ENCODE results near the gene KIAA0930. TPM values are rescaled to one million over a fixed set of nuclear protein-coding genes. Genes with fewer than 3 reads are reported as not detected.
A peak's percentile ranks its signal among the peaks of the same experiment; 100 is the strongest.

KIAA0930 gene
- total RNA-seq, 6 experiments from 2014 or later, result 24.5 to 57.9 (median 40.8) TPM

DNA sequence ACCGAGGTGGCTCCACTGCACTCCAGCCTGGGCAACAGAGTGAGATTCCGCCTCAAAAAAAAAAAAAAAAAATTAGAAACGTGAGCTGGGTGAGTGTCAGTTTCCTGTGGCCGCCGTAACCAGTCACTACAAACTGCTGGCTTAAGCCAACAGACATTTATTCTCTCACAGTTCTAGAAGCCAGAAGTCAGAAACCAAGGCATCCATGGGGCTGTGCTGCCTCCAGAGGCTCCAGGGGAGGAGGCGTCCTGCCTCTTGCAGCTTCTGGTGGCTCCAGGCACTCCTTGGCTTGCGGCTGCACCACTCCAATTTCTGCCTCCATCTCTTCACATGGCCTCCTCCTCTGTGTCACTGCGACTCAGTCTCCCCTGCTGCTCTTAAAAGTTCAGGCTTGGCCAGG, 11.1 kb upstream of the KIAA0930 start:
- intact Hi-C loops (cut with DNase I), result loop anchor here in 1 of 2 donors (10.0 kb wide), 1 partner anchor 147 kb away; no protein-coding TSS in a partner anchor
- no peak for TF ChIP-seq POLR2A (IDR thresholded peaks at IDR 0.05)
- TF ChIP-seq, protein P1, sequence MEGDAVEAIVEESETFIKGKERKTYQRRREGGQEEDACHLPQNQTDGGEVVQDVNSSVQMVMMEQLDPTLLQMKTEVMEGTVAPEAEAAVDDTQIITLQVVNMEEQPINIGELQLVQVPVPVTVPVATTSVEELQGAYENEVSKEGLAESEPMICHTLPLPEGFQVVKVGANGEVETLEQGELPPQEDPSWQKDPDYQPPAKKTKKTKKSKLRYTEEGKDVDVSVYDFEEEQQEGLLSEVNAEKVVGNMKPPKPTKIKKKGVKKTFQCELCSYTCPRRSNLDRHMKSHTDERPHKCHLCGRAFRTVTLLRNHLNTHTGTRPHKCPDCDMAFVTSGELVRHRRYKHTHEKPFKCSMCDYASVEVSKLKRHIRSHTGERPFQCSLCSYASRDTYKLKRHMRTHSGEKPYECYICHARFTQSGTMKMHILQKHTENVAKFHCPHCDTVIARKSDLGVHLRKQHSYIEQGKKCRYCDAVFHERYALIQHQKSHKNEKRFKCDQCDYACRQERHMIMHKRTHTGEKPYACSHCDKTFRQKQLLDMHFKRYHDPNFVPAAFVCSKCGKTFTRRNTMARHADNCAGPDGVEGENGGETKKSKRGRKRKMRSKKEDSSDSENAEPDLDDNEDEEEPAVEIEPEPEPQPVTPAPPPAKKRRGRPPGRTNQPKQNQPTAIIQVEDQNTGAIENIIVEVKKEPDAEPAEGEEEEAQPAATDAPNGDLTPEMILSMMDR (IDR thresholded peaks at IDR 0.05), result no peak
- DNase-seq (no peak), ATAC-seq (no peak)
- H3K9me3 ChIP-seq, result no peaks in the 10 kb centered on the region
- H3K27ac ChIP-seq, result no peak overlapping the region
- 75% methylated on average over 6 of the region's 8 CpGs for WGBS (ENCODE audit: insufficient coverage, low coverage, low lambda C conversion rate, missing lambda C conversion rate)
- no peak overlapping the region for H3K4me3 ChIP-seq
- H3K4me1 ChIP-seq, result peaks cover 0 to 21% (median 7%) of the 10 kb centered on the region in 4 donors
- H3K36me3 ChIP-seq, result no peaks in the 10 kb centered on the region
- no peaks in the 10 kb centered on the region for H3K27me3 ChIP-seq

DNA sequence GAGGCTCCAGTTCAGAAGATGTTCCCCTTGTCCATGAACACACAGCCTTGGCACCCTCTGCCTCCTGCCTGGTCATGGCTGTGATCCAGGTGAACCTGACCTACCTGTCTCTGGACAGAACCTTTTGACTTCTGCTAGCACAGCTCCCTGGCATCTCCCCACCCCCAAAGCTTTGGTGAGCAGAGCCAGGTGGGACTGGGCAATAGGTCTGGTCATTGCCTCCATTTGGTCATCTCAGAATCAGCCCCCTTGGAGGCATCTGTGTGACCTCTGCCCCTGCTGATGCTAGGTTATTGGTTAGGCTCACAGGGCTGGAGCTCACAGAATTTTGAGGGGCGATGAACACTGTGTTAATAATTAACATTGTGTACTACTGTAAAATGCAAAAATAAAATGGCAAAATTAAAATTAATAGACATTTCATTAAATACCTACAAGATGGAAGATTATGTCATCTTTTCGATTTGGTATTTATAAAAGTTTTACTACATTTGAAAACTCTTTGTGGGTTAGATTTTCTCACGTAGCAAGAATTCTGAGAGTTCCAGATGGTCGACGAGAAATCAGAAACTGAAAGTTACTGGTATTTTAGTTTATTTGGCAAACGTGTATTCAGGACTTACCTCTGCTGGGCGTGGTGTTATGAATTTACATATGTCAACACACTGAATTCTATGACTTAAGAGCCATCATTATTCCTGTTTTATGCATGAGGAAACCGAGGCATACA, 8.3 kb upstream of the KIAA0930 start:
- Histone ChIP-seq H3K36me3 (no peaks in the 10 kb centered on the region), H3K9me3 (no peaks in the 10 kb centered on the region), H3K27ac (peak overlapping the region; percentile 92 to 98 (median 97)), H3K27me3 (no peaks in the 10 kb centered on the region), H3K4me3 (peak overlapping the region in 2 of 3 donors; percentile 16 to 36), H3K4me1 (peaks cover 0 to 44% (median 14%) of the 10 kb centered on the region in 4 donors)
- WGBS (ENCODE audit: insufficient coverage, low coverage, low lambda C conversion rate, missing lambda C conversion rate), result 28% methylated on average over 8 of the region's 8 CpGs
- TF ChIP-seq, protein P1 (IDR thresholded peaks at IDR 0.05), result no peak
- TF ChIP-seq POLR2A (IDR thresholded peaks at IDR 0.05), result peak; percentile 21
- intact Hi-C loops (cut with DNase I), result no loop called here
- peak; percentile 63 to 78 (median 70) for ATAC-seq
- peak; percentile 86 to 95 (median 92) for DNase-seq

DNA sequence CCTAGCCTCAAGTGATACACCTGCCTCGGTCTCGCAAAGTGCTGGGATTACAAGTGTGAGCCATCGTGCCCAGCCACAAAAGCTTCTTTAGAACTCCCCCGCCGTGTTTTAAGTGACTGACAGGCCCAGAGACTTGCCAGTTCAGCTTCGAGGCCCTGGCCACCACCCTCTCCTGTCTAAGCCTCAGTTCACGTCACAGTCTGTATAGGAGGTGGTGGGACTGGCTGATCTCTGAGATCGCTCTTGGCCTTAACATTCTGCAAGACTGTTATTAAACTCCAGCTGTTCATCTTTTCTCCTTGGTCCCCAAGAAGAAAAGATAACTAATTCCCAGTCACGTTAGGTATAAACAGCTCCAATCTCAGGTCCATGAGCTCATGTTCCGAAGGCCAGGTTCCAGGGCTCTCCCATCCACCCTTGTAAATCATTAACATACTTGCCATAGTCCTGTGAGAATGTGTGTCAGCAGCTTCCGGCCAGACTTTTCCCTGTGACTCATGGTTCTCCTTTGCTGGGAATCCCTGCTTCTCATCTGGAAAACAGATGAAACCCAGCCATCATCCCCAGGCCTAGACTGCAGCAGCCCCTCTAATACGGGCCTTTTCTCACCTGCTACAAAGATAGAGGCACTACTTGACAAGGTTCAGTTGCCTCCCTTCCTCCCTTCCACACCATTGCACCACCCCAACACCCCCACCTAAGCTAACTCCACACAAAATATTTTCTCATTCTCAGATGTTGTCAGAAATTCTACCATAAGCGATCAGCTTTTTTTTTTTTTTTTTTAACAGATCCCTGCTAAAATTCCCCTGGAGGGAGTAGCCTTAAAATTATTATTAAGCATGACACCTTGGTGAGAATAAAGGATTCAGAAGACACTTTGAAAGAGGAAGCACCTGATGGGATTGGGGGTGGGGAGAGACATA, 5.6 kb upstream of the KIAA0930 start:
- TF ChIP-seq, protein P1 (IDR thresholded peaks at IDR 0.05), result no peak
- TF ChIP-seq POLR2A (IDR thresholded peaks at IDR 0.05), result peak; percentile 70
- no peak overlapping the region for H3K4me3 ChIP-seq
- no peaks in the 10 kb centered on the region for H3K27me3 ChIP-seq
- DNase-seq (peak; percentile 64 to 90 (median 80)), ATAC-seq (peak; percentile 60 to 82 (median 77))
- peaks cover 0 to 51% (median 14%) of the 10 kb centered on the region in 4 donors for H3K4me1 ChIP-seq
- intact Hi-C loops (cut with DNase I), result no loop called here
- no peaks in the 10 kb centered on the region for H3K36me3 ChIP-seq
- 25% methylated on average over 9 of the region's 13 CpGs for WGBS (ENCODE audit: insufficient coverage, low coverage, low lambda C conversion rate, missing lambda C conversion rate)
- peak overlapping the region; percentile 92 to 98 (median 97) for H3K27ac ChIP-seq
- H3K9me3 ChIP-seq, result no peaks in the 10 kb centered on the region

DNA sequence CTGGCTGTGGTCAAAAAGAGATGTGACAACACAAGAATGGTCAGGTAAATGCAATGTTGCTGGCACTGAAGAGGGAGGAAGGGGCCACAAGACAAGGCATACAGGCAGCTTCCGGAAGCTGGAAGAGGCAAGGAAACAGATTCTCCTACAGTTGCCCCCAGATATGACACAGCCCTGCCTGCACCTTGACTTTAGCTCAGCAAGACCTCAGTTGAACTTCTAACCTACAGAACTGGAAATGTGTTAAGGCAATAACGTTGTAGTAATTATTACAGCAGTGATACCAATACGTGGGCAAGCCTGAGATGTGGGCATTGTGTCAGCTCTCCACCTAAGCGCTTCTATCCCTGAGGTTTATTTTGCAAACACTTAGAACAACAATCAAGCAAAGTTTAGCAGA, 4.2 kb upstream of the KIAA0930 start:
- intact Hi-C loops (cut with DNase I), result no loop called here
- H3K27ac ChIP-seq, result peak overlapping the region; percentile 92 to 98 (median 97)
- no peak overlapping the region for H3K4me3 ChIP-seq
- no peaks in the 10 kb centered on the region for H3K9me3 ChIP-seq
- TF ChIP-seq POLR2A (IDR thresholded peaks at IDR 0.05), result no peak
- TF ChIP-seq, protein P1 (IDR thresholded peaks at IDR 0.05), result no peak
- no peak for ATAC-seq
- no peaks in the 10 kb centered on the region for H3K27me3 ChIP-seq
- WGBS (ENCODE audit: insufficient coverage, low coverage, low lambda C conversion rate, missing lambda C conversion rate), result 28% methylated on average over 4 of the region's 4 CpGs
- no peaks in the 10 kb centered on the region for H3K36me3 ChIP-seq
- H3K4me1 ChIP-seq, result peaks cover 0 to 54% (median 14%) of the 10 kb centered on the region in 4 donors
- DNase-seq, result peak in 1 of 3 donors; percentile 9

All from right lobe of liver (tissue), 6 donors.